ENCODE results near the gene VAMP1.
A peak's percentile ranks its signal among the peaks of the same experiment; 100 is the strongest.
"Not testable (repeated sequence)": the region's sequence is repeated elsewhere in the genome, so short reads cannot be mapped to it uniquely, and the experiment has no call there.

VAMP1 gene

DNA sequence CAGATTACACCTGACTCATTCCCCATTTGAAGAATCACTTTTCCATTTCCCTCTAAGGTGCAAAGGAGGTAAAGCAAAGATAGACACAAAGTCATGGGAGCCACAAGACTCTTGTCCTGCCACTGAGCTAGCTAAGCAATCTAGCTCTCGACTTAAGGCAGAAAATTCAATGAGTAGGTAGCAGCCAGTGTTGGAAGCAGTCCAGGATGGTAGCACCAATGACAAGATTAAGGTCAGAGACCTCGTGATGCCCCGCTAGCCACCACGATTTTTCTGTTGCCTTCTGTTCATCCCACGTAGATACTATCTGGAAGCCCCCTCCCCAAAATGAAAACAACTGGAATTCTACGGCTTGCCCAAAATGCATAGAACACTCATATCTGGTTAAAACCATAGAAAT lies 1.4 kb downstream of the VAMP1 start:
- H3K36me3 ChIP-seq (ENCODE audit: control insufficient read depth, insufficient read depth, low read length): no peaks in the 10 kb centered on the region
- no peak overlapping the region for H3K9ac ChIP-seq
- no peak for TF ChIP-seq CTCF (IDR thresholded peaks at IDR 0.05)
- H2AFZ ChIP-seq: no peak overlapping the region
- no peaks in the 10 kb centered on the region for H3K79me2 ChIP-seq
- peaks cover 13% of the 10 kb centered on the region for H3K4me1 ChIP-seq
- H3K27me3 ChIP-seq (ENCODE audit: control insufficient read depth, insufficient read depth, low read length): no peaks in the 10 kb centered on the region
- peak overlapping the region; percentile 88 for H3K4me3 ChIP-seq (ENCODE audit: low read depth, low read length)
- H3K9me3 ChIP-seq (ENCODE audit: control insufficient read depth, low read length): no peaks in the 10 kb centered on the region
- no peak overlapping the region for H3K27ac ChIP-seq
- H3K4me2 ChIP-seq (ENCODE audit: low read length): peak overlapping the region; percentile 97

DNA sequence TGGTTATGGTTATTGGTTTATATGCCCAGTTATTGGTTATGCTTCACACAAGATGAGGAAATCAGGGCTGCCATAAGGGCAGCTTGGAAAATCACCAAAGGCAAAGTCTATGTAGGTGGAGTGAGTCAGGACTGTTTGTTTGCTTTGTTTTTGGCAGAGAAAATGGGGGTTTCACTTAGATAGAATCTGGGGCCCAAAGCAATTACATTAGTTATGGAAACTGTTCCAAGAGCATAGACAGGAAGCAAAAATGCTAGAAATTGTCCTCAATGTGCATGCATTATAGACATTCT lies 2.2 kb downstream of the VAMP1 start:
- Histone ChIP-seq H3K9me3 (ENCODE audit: control insufficient read depth, low read length) (no peaks in the 10 kb centered on the region), H3K79me2 (no peaks in the 10 kb centered on the region), H3K4me2 (ENCODE audit: low read length) (no peak overlapping the region), H3K27me3 (ENCODE audit: control insufficient read depth, insufficient read depth, low read length) (no peaks in the 10 kb centered on the region), H3K4me3 (ENCODE audit: low read depth, low read length) (no peak overlapping the region), H3K4me1 (peaks cover 13% of the 10 kb centered on the region), H3K27ac (no peak overlapping the region), H3K36me3 (ENCODE audit: control insufficient read depth, insufficient read depth, low read length) (no peaks in the 10 kb centered on the region), H3K9ac (no peak overlapping the region), H2AFZ (no peak overlapping the region)
- TF ChIP-seq CTCF (IDR thresholded peaks at IDR 0.05): no peak

- not testable (repeated sequence) for H3K4me3 ChIP-seq (ENCODE audit: low read depth, low read length); H3K79me2 ChIP-seq; H3K4me2 ChIP-seq (ENCODE audit: low read length); H3K27me3 ChIP-seq (ENCODE audit: control insufficient read depth, insufficient read depth, low read length); H3K9ac ChIP-seq; H3K36me3 ChIP-seq (ENCODE audit: control insufficient read depth, insufficient read depth, low read length); H3K27ac ChIP-seq; H3K9me3 ChIP-seq (ENCODE audit: control insufficient read depth, low read length); H2AFZ ChIP-seq
- peaks cover 13% of the 10 kb centered on the region for H3K4me1 ChIP-seq
Observed at GRCh38 chr12:6467571-6468282, 2.8 kb downstream of the VAMP1 start.

- H3K4me2 ChIP-seq (ENCODE audit: low read length); H3K79me2 ChIP-seq; H3K4me3 ChIP-seq (ENCODE audit: low read depth, low read length); H2AFZ ChIP-seq; H3K9me3 ChIP-seq (ENCODE audit: control insufficient read depth, low read length); H3K36me3 ChIP-seq (ENCODE audit: control insufficient read depth, insufficient read depth, low read length); H3K27me3 ChIP-seq (ENCODE audit: control insufficient read depth, insufficient read depth, low read length); H3K9ac ChIP-seq; H3K27ac ChIP-seq: not testable (repeated sequence)
- H3K4me1 ChIP-seq: peaks cover 13% of the 10 kb centered on the region
Observed at GRCh38 chr12:6466751-6467150, 3.7 kb downstream of the VAMP1 start.

DNA sequence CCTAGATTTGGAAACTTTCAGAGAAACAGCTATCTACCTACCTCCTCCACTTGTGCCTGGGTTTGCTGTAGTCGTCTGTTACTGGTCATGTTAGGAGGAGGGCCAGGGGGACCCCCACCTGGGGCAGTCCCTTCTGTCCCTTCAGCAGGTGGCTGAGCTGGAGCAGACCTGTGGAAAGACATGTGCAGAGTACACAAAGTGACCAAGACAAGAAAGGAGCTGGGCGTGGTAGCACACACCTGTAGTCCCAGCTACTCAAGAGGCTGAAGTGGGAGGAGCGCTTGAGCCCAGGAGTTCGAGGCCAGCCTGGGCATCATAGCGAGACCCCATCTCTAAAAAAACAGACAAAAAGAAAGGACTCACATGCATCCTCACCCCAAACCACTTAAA lies 4.3 kb downstream of the VAMP1 start:
- no peak overlapping the region for H3K27ac ChIP-seq
- no peak overlapping the region for H3K4me2 ChIP-seq (ENCODE audit: low read length)
- no peak overlapping the region for H2AFZ ChIP-seq
- TF ChIP-seq CTCF (IDR thresholded peaks at IDR 0.05): no peak
- H3K4me3 ChIP-seq (ENCODE audit: low read depth, low read length): no peak overlapping the region
- no peaks in the 10 kb centered on the region for H3K9me3 ChIP-seq (ENCODE audit: control insufficient read depth, low read length)
- no peak overlapping the region for H3K9ac ChIP-seq
- peaks cover 12% of the 10 kb centered on the region for H3K4me1 ChIP-seq
- no peaks in the 10 kb centered on the region for H3K36me3 ChIP-seq (ENCODE audit: control insufficient read depth, insufficient read depth, low read length)
- H3K79me2 ChIP-seq: no peaks in the 10 kb centered on the region
- no peaks in the 10 kb centered on the region for H3K27me3 ChIP-seq (ENCODE audit: control insufficient read depth, insufficient read depth, low read length)

Measured in parathyroid adenoma (tissue), 2 donors.